H1 (cell line): ENCODE results near the gene CDK15.

Source experiments
- POLR2A ChIP-seq, 2 experiments: IDR thresholded peaks; 1 replicate in 1 of 2; 2 replicates in 1 of 2; pipeline ENCODE4 v1.6.1; 2011; ENCODE audit warnings: low read depth in 2 of 2, low read length in 2 of 2, mild to moderate bottlenecking in 2 of 2; ENCODE audit errors: control extremely low read depth in 1 of 2
- RXRA ChIP-seq: IDR thresholded peaks from 2 replicates; pipeline ENCODE4 v1.6.1; 2011; ENCODE audit warnings: low read depth, mild to moderate bottlenecking, low read length, moderate library complexity; ENCODE audit not compliant: insufficient read depth
- SUZ12 ChIP-seq: fragments of 200-600 bp; sonication (generic); IDR thresholded peaks from 2 replicates; pipeline ENCODE4 v1.6.1; 2012; ENCODE audit warnings: mild to moderate bottlenecking, inconsistent platforms, low read length, moderate library complexity, mixed read lengths
- TF ChIP-seq, protein P1 (sequence below), 3 experiments: IDR thresholded peaks; 1 replicate in 2 of 3; 2 replicates in 1 of 3; pipeline versions ENCODE4 v1.5.1 to v1.6.1; 2011; ENCODE audit warnings: low read length in 3 of 3, mild to moderate bottlenecking in 3 of 3, inconsistent platforms in 2 of 3, low read depth in 1 of 3, moderate library complexity in 1 of 3; ENCODE audit not compliant: insufficient read depth in 1 of 3; ENCODE audit errors: control extremely low read depth in 1 of 3
- TF ChIP-seq, protein P2 (sequence below): IDR thresholded peaks from 2 replicates; pipeline ENCODE4 v1.6.1; 2011; ENCODE audit warnings: low read length, improper control_type of control experiment

DNA sequence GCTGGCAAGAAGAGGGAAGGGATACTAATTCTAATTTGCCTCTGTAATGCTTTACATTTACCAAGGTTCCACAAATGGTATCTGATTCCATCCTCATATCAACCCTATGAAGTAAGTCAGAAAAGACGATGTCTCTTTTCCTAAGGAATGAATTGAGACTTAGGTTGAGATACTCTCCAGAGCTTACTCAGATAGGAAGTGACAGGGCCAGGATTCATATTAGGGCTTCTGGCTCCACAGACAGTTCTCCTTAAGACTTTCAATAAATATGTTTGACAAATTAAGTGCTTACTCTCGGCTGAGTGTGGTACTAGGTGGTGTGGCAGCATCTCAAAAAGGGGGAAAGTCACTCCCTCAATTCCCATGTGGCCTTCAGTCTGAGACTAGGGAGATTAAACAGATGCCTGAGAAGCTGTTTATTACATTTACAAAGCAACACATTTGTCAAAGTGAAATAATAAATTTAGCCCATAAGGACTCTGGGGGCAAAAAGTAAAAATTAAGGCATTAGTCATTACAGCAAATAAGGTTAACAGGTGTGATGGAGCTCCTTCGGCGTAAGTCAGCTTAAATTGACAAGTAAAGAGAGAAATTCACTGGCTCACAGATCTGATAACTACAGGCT, 14.2 kb downstream of the CDK15 start:
- no peak for TF ChIP-seq POLR2A (IDR thresholded peaks at IDR 0.05; ENCODE audit: control extremely low read depth in 1 of 2, low read depth in 2 of 2, low read length in 2 of 2)
- TF ChIP-seq RXRA = no peak
- TF ChIP-seq, protein P1, sequence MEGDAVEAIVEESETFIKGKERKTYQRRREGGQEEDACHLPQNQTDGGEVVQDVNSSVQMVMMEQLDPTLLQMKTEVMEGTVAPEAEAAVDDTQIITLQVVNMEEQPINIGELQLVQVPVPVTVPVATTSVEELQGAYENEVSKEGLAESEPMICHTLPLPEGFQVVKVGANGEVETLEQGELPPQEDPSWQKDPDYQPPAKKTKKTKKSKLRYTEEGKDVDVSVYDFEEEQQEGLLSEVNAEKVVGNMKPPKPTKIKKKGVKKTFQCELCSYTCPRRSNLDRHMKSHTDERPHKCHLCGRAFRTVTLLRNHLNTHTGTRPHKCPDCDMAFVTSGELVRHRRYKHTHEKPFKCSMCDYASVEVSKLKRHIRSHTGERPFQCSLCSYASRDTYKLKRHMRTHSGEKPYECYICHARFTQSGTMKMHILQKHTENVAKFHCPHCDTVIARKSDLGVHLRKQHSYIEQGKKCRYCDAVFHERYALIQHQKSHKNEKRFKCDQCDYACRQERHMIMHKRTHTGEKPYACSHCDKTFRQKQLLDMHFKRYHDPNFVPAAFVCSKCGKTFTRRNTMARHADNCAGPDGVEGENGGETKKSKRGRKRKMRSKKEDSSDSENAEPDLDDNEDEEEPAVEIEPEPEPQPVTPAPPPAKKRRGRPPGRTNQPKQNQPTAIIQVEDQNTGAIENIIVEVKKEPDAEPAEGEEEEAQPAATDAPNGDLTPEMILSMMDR (IDR thresholded peaks at IDR 0.05; ENCODE audit: control extremely low read depth in 1 of 3, insufficient read depth in 1 of 3, low read depth in 1 of 3, low read length in 3 of 3) = no peak
- TF ChIP-seq, protein P2, sequence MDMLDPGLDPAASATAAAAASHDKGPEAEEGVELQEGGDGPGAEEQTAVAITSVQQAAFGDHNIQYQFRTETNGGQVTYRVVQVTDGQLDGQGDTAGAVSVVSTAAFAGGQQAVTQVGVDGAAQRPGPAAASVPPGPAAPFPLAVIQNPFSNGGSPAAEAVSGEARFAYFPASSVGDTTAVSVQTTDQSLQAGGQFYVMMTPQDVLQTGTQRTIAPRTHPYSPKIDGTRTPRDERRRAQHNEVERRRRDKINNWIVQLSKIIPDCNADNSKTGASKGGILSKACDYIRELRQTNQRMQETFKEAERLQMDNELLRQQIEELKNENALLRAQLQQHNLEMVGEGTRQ = no peak
- no peak for TF ChIP-seq SUZ12
